ENCODE data around the gene ZCCHC14. TPM values are rescaled to one million over a fixed set of nuclear protein-coding genes. Genes with fewer than 3 reads are reported as not detected.
"Not testable (repeated sequence)": the region's sequence is repeated elsewhere in the genome, so short reads cannot be mapped to it uniquely, and the experiment has no call there.

The ZCCHC14 gene
- total RNA-seq, 1 experiment from 2014 or later, result 27.7 TPM

GRCh38 chr16:87497023-87497766, 4.4 kb upstream of the ZCCHC14 start:
- H4K20me1 ChIP-seq (ENCODE audit: control insufficient read depth, insufficient read depth, insufficient read length), result not testable (repeated sequence)
- H3K27ac Mint-ChIP-seq, result peak overlapping the region in 1 of 3 experiments; percentile 18; a peak in 1 of 7 replicates

More at GRCh38 chr16:87497023-87497766, 4.4 kb upstream of the ZCCHC14 start:
- H3T11ph ChIP-seq (ENCODE audit: low read length); H3K4me2 ChIP-seq (ENCODE audit: insufficient read depth, insufficient read length, low read length); H3K4ac ChIP-seq (ENCODE audit: low read depth, low read length); H3K23ac ChIP-seq (ENCODE audit: insufficient read length, low read depth, low read length); H3K36me3 Mint-ChIP-seq (ENCODE audit: insufficient read depth in 1 of 3, low read depth in 3 of 3); H4K91ac ChIP-seq (ENCODE audit: insufficient read length, low read depth, low read length); H4K5ac ChIP-seq (ENCODE audit: insufficient read length, low read depth, low read length); H2BK5ac ChIP-seq (ENCODE audit: insufficient read length, low read length); H3K27me3 Mint-ChIP-seq (ENCODE audit: low read depth); H3K14ac ChIP-seq (ENCODE audit: insufficient read depth, low read length); H2AK5ac ChIP-seq (ENCODE audit: insufficient read length, low read length); H2AFZ ChIP-seq (ENCODE audit: low read length); H3K79me1 ChIP-seq (ENCODE audit: insufficient read depth, low read depth, low read length, poor library complexity, severe bottlenecking); H2BK12ac ChIP-seq (ENCODE audit: insufficient read length, low read depth, low read length); H3K18ac ChIP-seq (ENCODE audit: insufficient read length, low read depth, low read length); H3K9me3 ChIP-seq (ENCODE audit: control insufficient read depth, low read depth, low read length); H3K4me1 ChIP-seq (ENCODE audit: insufficient read depth, low read length); H4K8ac ChIP-seq (replicated peaks; ENCODE audit: insufficient read length, low read depth, low read length); H3K9ac ChIP-seq (ENCODE audit: extremely low read depth, insufficient read length, low read length); H3K79me2 ChIP-seq (ENCODE audit: insufficient read depth, low read length); H2BK20ac ChIP-seq (ENCODE audit: low read depth, low read length, poor library complexity, severe bottlenecking); DNase-seq; H3K27me3 ChIP-seq (ENCODE audit: insufficient read depth, low read length); H3K4me3 Mint-ChIP-seq; H2BK120ac ChIP-seq (ENCODE audit: low read depth, low read length, poor library complexity, severe bottlenecking); H3K56ac ChIP-seq (ENCODE audit: insufficient read length, low read depth, low read length); H3K23me2 ChIP-seq (ENCODE audit: insufficient read length, low read depth, low read length, poor library complexity, severe bottlenecking); H3K9me3 Mint-ChIP-seq; H2BK15ac ChIP-seq (ENCODE audit: low read depth, low read length); H3K27ac ChIP-seq (ENCODE audit: insufficient read length, low read depth, low read length): not testable (repeated sequence)
- no CpG with 5 or more reads among the region's 18 CpGs for WGBS (ENCODE audit: extremely low coverage, insufficient read length, low lambda C conversion rate)
- peaks cover 3 to 14% of the 10 kb centered on the region in 2 experiments for H3K4me1 Mint-ChIP-seq
